Posterior vena cava (tissue), 2 donors: ENCODE data around the gene ZNF474. TPM values are rescaled to one million over a fixed set of nuclear protein-coding genes. Genes with fewer than 3 reads are reported as not detected.

Experiments used
- DNase-seq: peaks from one replicate; pipeline ENCODE4 v3.0.0-alpha.2; 2020; ENCODE audit warnings: low spot score
- intact Hi-C, 2 donors: fragments of 100-400 bp; cut with DNase I; formaldehyde crosslinking; loops; one replicate each; pipeline versions ENCODE4 v1.14.1 to v1.14.2; 2022 to 2023
- total RNA-seq, 2 donors: library from RNA; stranded (reverse); fragmentation: NEBNext Ultra II Directional; extraction: Animal tissue kit (Norgen Biotek cat#: 25700); gene quantifications; one replicate each; pipeline ENCODE4 v1.2.1, GENCODE V29; 2021
- donor health status: DM: yes; HTN: yes; CAD: no.
- donor health status: DM: yes; HTN: yes; CAD: no.

The ZNF474 gene
- total RNA-seq, 2 donors from 2014 or later, result 0.38 TPM; not detected in 1

- intact Hi-C loops, result no loop called here
- no peak for DNase-seq
Observed at GRCh38 chr5:122200450-122200849, 71.1 kb downstream of the ZNF474 start.

- intact Hi-C loops, result no loop called here
- no peak for DNase-seq
Observed at GRCh38 chr5:122200865-122201264, 71.5 kb downstream of the ZNF474 start.

- DNase-seq, result no peak
- intact Hi-C loops, result no loop called here
Observed at GRCh38 chr5:122201365-122201764, 72.0 kb downstream of the ZNF474 start.

GRCh38 chr5:122202952-122203351, 73.6 kb downstream of the ZNF474 start:
- intact Hi-C loops, result no loop called here

More at GRCh38 chr5:122202952-122203351, 73.6 kb downstream of the ZNF474 start:
- no peak for DNase-seq

Other genes starting within 250 kb of the ZNF474 start
- gene SRFBP1, start 167.6 kb upstream of the ZNF474 start, total RNA-seq, result 10 to 100 TPM; 11.0 to 13.4 TPM
- gene LOX, start 51.3 kb upstream of the ZNF474 start, total RNA-seq, result 10 to 100 TPM; 58.6 to 98.8 TPM
- 1 to 10 TPM; 3.8 to 4.1 TPM for gene SNCAIP, start 182.7 kb downstream of the ZNF474 start, total RNA-seq